ENCODE data around the gene IRS1.

Gene IRS1

GRCh38 chr2:226683944-226684562 is 115.6 kb downstream of the IRS1 start:
- TF ChIP-seq MAX (IDR thresholded peaks at IDR 0.05) (no peak), CEBPB (IDR thresholded peaks at IDR 0.05) (no peak), ZBTB7A (IDR thresholded peaks at IDR 0.05; ENCODE audit: low read depth) (no peak), YY1 (IDR thresholded peaks at IDR 0.05; ENCODE audit: low read depth) (no peak), EGR1 (IDR thresholded peaks at IDR 0.05) (no peak), RAD21 (IDR thresholded peaks at IDR 0.05; ENCODE audit: low read depth) (no peak), USF1 (IDR thresholded peaks at IDR 0.05) (no peak), TAF1 (IDR thresholded peaks at IDR 0.05; ENCODE audit: low read depth) (no peak), CREB1 (IDR thresholded peaks at IDR 0.05; ENCODE audit: low read depth) (no peak), EP300 (IDR thresholded peaks at IDR 0.05; ENCODE audit: borderline replicate concordance) (no peak), REST (IDR thresholded peaks at IDR 0.05; ENCODE audit: low read depth) (no peak), FOXM1 (IDR thresholded peaks at IDR 0.05; ENCODE audit: borderline replicate concordance, low read depth) (no peak), NFIC (IDR thresholded peaks at IDR 0.05) (no peak), TEAD4 (IDR thresholded peaks at IDR 0.05) (no peak), TCF12 (IDR thresholded peaks at IDR 0.05; ENCODE audit: low read depth) (no peak)

GRCh38 chr2:226683196-226683595 is 116.4 kb downstream of the IRS1 start:
- TF ChIP-seq TCF12 (IDR thresholded peaks at IDR 0.05; ENCODE audit: low read depth) (no peak), CREB1 (IDR thresholded peaks at IDR 0.05; ENCODE audit: low read depth) (no peak), YY1 (IDR thresholded peaks at IDR 0.05; ENCODE audit: low read depth) (no peak), NFIC (IDR thresholded peaks at IDR 0.05) (no peak), EP300 (IDR thresholded peaks at IDR 0.05; ENCODE audit: borderline replicate concordance) (no peak), TAF1 (IDR thresholded peaks at IDR 0.05; ENCODE audit: low read depth) (no peak), REST (IDR thresholded peaks at IDR 0.05; ENCODE audit: low read depth) (no peak), EGR1 (IDR thresholded peaks at IDR 0.05) (no peak), USF1 (IDR thresholded peaks at IDR 0.05) (no peak), FOXM1 (IDR thresholded peaks at IDR 0.05; ENCODE audit: borderline replicate concordance, low read depth) (no peak), TEAD4 (IDR thresholded peaks at IDR 0.05) (no peak), MAX (IDR thresholded peaks at IDR 0.05) (no peak), CEBPB (IDR thresholded peaks at IDR 0.05) (no peak), ZBTB7A (IDR thresholded peaks at IDR 0.05; ENCODE audit: low read depth) (no peak), RAD21 (IDR thresholded peaks at IDR 0.05; ENCODE audit: low read depth) (no peak)

Measured in Ishikawa (cell line).